GM21737 (cell line): Measurements from ENCODE around the gene CTIF.

Experiments
- ATAC-seq: cut with Tn5 transposase; IDR thresholded peaks from one replicate; pipeline ENCODE4 v1.9.1; 2021; ENCODE audit warnings: mild to moderate bottlenecking, moderate library complexity; ENCODE audit not compliant: unreplicated experiment

CTIF gene

DNA sequence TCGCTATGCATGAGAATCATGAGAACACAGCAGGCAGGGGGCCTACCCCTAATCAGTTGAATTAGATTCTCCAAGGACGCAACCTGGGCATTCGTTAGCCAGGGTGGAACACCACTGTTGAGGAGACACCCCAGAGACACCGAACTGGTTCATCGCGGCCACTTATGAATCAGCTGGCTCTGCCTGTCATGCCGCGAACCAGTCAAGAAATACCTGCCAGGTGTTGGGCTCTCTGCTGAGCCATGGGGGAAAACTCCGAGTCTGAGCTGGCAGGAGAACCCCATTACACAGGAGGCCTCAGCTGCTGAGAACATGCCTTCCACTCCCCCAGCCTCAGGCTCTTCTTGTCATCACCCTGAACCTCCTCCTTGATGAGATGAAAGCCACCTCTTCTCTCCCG is 227.7 kb downstream of the CTIF start:
- no peak for ATAC-seq

DNA sequence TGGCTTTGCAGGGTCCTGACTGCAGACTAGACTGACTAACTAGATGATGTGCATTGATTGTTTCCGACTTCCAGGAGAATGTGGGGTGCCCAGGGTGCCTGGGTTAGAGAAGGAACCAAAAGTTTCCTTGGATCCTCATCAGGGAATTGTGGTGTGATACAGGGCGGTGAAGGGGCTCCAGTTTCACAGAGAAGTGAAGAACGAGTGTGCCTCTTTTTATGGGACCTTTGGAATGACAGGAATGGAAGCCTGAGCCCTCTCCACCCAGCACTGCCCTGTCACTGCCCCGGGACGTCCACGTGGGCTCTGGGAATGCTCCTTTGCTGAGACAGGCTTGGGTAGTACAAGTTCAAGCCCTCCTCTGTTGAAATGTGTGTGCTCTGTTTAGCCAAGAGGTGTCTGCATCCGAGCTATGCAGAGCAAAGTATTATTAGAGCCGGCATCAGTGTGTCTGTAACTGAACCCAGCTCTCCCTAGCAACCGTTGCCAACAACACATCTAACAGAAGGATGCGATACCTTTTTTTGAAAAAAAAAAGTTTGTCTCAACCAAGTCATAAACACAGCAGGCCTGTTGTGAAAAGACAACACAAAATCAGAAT is 228.4 kb downstream of the CTIF start:
- no peak for ATAC-seq

DNA sequence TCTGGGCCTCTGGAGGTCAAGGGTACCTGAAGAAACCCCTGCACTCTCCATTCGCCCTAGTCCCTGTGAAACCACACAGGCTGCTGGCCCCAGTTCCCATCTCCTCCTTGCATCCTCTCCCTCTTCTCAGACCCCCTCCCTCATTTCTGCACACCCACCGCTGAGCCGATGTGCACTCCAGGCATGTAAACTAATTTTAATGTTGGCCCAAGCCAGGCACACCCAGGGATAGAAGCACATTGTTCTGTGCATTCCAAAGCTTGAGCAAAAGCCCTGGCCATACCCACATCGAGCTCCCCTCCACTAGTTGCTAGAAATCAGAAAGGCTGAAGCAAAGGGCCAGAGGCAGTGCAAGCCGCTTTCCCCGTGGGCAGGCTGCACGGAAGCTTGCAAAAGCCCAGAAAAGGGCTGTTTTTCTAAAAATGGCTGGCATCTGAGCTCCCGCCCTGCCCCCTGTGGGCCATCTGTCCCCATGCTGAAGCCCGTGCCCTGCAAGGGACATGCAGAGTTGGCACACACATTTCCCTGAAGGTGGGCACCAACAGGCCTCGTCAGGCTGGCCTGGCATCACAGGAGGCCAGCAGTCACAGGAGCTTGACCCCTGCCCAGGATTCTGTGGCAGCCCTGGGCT is 230.3 kb downstream of the CTIF start:
- ATAC-seq: no peak

GRCh38 chr18:48770243-48770642 is 231.4 kb downstream of the CTIF start:
- ATAC-seq: no peak

GRCh38 chr18:48771641-48772375 is 233.0 kb downstream of the CTIF start:
- no peak for ATAC-seq

GRCh38 chr18:48772457-48772856 is 233.6 kb downstream of the CTIF start:
- ATAC-seq: no peak

DNA sequence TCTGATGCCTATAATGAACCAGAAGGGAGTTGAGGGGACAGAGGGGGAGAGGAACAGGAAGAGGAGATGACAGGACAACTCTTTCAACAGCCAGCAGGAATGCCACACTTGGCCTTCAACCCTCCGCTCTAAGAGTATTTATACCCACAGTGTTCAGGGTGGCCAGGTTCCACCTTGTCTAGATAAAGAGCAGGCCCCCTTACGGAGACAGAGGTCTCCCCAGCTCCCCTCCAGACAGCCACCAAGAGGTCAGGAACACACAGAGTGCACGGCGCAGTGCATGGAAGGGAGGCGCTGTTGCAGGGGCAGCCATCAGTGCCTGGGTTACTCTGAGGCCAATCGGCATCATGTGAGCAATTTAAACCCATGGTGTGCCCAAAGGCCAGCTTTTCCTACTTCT is 235.0 kb downstream of the CTIF start:
- no peak for ATAC-seq

DNA sequence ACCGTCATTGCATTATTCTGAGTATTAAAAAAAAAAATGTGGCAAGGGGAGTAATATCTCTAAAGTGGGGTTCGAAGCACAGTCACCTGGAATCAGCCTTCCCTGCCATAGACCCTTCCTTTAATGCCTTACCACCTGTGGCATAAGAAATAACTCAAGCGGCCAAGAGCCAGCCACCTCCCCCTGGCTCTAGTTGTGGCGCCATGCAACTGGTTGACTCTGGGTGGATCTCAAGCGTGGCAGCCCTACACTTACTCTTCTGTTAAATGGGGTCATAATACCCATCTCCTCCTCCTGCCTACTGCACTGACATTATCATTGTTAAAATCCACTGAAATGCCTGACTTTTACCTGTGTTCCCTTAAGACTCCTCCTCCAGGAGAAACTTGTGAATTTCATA is 236.1 kb downstream of the CTIF start:
- no peak for ATAC-seq

- no peak for ATAC-seq
Observed at GRCh38 chr18:48775372-48776155, 236.7 kb downstream of the CTIF start.

GRCh38 chr18:48776156-48776555 is 237.3 kb downstream of the CTIF start:
- no peak for ATAC-seq

- no peak for ATAC-seq
Observed at GRCh38 chr18:48776641-48777025, 237.8 kb downstream of the CTIF start.

- ATAC-seq: peak; percentile 61
Observed at GRCh38 chr18:48777026-48777743, 238.4 kb downstream of the CTIF start.

DNA sequence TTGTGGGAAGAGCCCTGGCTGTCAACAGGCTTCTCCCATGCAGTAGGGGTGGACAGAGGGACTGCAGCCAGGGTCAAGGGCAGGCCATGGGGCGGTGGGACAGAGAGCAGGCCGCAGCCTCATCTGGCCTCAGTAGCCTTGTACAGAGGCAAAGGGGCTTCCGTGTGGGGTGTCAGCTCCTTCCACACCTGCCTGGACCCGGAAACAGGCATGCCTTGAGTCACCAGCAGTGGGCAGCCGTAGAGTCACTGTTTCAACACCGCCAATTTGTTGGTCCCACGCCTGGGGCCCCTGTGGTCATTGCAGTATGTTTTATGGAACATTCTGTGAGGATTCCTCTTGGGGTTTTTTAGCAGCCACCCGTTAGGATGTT is 238.9 kb downstream of the CTIF start:
- no peak for ATAC-seq

DNA sequence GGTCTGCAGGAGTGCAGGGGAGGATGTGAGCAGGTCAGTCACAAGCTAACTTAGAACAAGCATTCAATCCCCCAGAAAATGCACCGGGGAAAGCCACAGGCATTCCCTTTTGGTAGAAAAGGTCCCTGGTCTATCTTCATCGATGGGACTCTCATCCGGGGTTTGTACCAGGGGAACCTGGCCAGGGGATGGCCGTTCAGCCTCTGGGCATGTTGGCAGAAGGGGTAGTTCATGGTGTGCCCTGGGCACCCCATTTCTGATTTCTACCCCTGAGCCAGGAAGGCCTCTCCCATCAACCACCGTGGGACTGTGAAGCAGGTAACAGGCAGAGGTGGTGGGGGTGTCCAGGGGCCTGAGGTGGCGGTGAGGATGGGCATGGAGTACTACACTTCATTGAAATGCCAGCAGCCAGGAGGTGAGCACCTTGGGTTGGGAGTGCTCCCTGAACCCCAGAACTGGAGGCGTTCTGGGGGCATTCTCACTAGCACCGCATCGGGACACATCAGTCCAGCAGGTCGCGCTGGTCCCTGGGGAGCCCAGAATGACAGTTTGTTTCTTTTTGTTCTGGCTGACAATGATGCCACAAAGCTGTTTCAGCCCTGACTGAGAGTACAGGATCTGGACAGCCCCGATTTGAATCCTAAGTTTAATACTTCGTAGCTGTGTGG is 239.6 kb downstream of the CTIF start:
- no peak for ATAC-seq

DNA sequence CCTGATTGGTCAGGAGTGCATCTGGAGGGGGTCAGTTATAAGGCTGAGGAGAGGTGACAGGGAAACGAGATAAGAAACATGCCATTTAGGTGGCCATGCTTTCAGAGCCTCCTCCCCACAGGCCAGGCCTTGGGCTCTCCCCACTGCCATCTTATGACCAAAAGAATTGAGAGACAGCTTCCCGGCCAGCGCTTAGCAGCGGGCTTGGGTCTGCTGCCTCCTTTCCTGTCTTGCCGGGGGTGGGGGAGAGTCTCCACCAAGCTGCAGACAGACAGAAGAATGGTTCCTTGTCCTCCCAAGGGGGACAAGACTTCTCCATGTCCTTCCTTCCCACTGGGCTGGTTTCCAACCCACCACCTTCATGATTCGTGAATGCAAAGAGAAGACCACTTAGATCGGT is 240.6 kb downstream of the CTIF start:
- no peak for ATAC-seq

DNA sequence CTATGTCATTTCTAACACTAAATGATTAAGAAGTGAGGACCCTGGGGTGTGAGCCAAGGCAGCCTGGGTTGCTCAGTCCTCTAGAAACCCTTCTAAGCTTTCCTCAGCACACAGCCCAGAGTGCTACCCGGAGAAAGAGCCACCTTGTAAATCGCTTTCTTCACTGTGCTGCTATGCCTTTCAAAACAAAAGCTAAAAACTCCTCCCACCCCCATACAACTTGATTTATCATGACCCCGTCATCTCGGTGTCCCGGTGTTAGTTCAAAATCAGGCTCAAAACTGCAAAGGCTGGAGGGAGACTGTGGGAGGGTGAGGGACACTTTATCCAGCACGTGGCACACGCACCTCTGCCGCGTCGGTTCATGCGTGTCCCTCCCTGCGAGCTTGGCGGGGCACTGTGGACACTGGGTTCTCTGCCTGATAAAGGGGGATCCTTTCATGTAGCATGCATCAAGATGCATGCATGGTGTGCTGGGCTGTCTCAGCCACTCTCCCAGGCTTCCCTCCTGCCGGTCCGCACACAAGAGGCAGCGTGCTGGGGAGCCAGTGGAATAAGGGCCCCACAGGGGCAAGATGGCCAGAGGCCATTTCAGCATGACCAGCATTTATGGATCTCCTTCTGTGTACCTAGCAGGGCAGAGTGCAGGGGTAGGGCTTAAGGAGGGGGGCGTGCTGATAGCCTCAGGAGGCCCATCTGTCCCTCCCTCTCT is 241.5 kb downstream of the CTIF start:
- no peak for ATAC-seq

GRCh38 chr18:48780913-48781162 is 242.0 kb downstream of the CTIF start:
- ATAC-seq: no peak

DNA sequence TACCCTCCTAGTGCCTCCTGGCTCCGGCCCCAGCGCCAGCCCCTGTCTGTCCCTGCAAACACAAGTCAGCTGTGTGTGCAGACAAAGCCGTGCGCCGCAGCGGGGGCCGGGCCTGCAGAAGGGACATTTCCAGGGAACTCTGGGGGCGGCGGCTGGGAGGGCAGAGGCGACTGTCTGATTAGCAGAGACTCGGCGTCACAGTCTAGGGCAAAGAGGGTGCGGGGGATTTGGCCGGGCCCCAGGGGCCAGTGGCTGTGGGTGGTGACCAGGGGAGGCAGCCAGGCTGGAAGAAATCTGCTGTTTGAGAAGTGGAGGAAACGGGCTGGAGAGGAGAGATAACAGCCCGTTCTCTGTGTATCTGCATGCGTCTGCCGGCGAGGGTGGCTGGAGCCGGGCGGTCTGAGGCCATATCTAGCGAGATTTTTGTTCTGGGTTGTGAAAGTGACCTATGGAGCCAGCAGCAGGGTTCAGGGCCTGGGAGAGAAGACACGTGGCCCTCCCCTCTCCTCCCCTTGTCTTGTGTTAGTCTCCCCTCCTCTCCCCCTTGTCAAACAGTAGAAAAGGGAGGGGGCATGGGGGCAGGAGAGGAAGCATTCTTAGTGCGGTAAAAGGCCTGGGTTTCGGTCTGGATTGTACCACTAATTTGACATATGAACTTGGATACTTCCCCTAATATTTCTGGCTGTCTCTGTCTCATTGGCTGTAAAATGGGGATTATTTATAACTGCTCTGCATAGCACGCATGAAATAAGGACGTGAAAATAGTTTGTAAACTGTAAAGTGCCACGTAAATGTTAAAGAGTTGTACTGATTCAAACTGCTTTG is 242.5 kb downstream of the CTIF start:
- ATAC-seq: no peak

GRCh38 chr18:48781988-48782363 is 243.1 kb downstream of the CTIF start:
- ATAC-seq: no peak
